ENCODE measurements around the gene MMP28.

Gene MMP28

DNA sequence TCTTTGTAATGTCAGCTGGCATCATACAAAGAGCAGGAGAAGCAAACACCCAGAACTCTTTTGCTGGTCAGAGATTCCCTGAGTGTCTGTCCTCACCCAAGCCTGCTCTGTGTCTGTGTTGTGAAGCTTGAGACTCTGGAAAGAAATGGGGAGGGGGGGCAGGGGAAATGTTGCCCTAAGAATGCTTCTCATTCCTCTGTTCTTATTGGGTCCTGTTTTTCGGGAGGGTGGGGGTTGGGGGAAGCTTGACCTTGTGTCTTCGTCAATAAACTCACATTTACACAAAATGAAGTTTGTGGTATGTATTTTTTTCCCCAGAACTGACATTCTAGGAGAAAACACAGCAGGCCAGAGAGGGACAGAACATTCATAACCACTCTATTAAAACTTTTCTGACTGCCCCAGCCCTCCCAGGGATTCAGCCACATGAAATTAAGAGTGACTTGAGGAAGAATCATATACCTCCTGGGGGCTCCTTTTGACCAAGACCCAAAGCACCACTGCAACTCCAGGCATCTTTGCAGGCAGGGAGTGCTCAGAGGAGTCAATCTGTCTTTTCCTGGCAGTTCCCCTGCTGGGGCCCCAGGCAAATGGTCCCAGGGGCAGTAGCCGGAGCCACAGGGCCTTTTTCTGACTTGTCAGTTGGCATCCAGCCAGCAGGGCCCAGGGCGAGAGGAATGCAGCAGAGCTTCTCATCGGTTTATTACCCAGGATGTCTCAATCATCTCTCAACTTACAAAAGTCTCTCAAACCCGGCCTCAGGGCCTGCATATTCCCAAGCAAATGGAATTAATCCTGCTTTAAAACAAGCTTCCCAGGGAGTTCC, 69.1 kb downstream of the MMP28 start:
- DNase-seq (ENCODE audit: low read depth in 2 of 2) = no peak

DNA sequence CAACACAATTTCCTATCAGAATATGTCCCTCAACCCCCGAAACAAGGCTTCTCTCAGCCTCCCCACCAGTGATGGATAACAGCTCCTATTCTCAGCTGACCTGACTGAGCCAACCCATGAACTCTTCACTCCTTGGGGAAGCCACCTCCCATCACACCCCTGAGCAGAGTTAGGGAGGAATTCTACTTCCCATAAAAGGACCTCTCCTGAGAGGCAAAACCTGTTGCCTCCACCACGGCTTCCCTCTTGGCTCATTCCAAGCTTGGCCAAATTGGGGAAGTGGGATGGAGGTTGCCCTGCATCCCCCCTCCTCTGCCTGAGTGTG, 69.7 kb downstream of the MMP28 start:
- no peak for DNase-seq (ENCODE audit: low read depth in 2 of 2)

DNA sequence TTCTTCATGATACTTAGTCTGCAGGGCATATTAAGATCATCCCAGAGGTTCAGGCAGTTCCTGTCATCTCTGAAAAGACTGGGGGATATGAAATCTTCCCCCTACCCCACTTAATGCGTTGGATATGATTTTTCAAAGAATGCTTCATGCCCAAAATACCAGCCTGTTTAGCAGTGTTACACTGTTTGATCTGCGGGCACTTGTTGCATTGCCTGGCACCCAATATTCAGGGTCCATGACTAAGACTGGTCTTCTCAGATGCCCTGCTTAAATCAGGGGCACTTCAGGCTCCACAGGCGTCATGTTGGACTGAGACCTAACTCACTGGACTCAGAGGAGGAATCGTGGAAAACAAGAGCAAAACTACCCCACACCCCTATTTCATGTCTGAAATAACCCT, 70.4 kb downstream of the MMP28 start:
- no peak for DNase-seq (ENCODE audit: low read depth in 2 of 2)

DNA sequence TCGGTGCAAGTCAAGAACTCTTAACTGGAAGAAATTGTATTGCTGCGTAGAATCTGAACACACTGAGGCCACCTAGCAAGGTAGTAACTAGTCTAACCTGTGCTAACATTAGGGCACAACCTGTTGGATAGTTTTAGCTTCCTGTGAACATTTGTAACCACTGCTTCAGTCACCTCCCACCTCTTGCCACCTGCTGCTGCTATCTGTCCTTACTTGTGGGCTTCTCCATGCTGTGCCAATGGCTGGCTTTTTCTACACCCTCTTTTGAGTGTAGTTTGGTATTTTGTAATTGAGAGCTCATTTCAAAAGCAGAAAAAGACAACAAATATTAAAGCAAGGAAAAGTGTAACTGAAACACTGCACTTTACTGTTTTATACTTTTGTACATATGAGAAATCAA, 71.7 kb downstream of the MMP28 start:
- no peak for DNase-seq (ENCODE audit: low read depth in 2 of 2)

DNA sequence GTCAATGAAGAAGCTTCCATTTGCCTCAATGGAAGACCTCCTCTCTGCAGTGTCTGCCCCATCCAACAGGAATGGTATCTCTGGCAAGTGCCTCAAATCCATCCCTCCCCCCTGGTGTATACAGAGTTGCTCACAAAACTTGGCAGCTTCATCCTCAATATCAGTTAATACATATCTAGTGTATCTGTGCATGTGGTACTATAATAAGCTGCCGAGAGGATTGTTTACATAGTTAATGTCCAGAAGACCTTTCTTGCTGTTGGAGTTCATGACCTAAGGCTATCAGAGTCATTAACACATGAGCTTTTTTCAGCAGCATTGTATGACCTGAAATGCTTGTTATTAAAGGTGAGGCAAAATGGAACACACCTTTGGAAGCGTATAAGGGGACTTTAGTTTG, 78.0 kb downstream of the MMP28 start:
- no peak for DNase-seq (ENCODE audit: low read depth in 2 of 2)

DNA sequence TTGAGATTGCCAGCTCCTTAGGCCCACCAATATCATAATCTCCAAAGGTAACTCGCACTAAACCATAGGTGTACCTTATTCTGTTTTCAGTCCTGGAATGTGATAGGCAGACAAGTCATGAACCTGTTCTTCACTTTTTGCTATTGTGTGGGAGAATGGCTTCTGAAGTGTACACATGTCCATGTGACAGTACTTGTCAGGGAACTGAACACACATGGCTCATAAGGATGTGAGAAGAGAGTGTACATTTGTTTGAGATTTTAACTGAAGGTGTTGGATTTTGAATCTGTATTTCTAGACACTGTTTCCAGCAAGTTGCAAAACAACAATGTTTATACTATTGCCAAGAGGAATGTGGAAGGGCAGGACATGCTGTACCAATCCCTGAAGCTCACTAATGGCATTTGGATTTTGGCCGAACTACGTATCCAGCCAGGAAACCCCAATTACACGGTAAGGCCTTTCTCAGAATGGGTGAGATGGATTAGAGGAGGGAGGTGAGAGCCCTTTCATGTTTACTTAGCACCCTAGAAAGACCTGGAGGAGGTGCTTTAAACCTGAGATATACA, 78.5 kb downstream of the MMP28 start:
- DNase-seq (ENCODE audit: low read depth in 2 of 2) = no peak

DNA sequence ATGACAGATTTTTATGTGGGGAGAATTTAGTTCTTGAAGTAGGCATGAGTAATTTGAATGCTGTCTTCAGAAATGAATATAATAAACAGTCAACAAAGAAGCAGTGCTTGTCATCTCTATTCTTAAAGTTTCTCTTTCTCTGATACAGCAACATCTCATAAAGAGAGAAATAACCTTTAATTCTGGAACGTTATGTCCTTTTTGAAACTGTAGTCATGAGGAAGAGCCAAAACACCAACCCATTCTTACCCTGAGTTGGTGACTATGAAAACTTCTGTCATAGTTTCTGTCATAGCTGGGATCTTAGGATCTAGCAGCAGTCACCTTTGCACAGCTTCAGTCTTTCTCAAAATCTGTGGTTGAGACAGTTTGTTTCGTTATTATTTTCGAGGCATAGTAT, 79.3 kb downstream of the MMP28 start:
- DNase-seq (ENCODE audit: low read depth in 2 of 2) = no peak

Data from stimulated activated CD8-positive, alpha-beta memory T cell treated with anti-CD3 and anti-CD28 coated beads, Interleukin-7, amount 100 ng/mL, for 1 hour (primary cell).